ENCODE data around the gene KIF4A. TPM values are rescaled to one million over a fixed set of nuclear protein-coding genes. Genes with fewer than 3 reads are reported as not detected.
A peak's percentile ranks its signal among the peaks of the same experiment; 100 is the strongest.
"Not testable (repeated sequence)": the region's sequence is repeated elsewhere in the genome, so short reads cannot be mapped to it uniquely, and the experiment has no call there.

The KIF4A gene
- total RNA-seq (1 to 10 TPM; 6.3 to 8.8 TPM), polyA plus RNA-seq (ENCODE audit: insufficient read length in 2 of 2) (1 to 10 TPM; 9.4 to 9.6 TPM)
- long read RNA-seq, donor 1, full-length matches to known transcripts = 1 of 1 reads
- long read RNA-seq, donor 1, partial matches to known transcripts = 0 of 1 reads
- long read RNA-seq, donor 1, other reads (novel, unspliced or antisense) = 0 of 1 reads
- long read RNA-seq, donor 2 = 0 reads
- long read RNA-seq, donor 3 = 0 reads
- long read RNA-seq, donor 4 = 0 reads

- no peaks in the 10 kb centered on the region for H3K9me3 ChIP-seq (ENCODE audit: control insufficient read depth, insufficient read depth, low read length)
- H3K27ac ChIP-seq (ENCODE audit: low read depth, low read length) = no peak within 1 kb of the TSS
- H3K4me1 ChIP-seq (ENCODE audit: control insufficient read depth, insufficient read depth, low read length) = peaks cover 5% of the 10 kb centered on the region
- DNase-seq (ENCODE audit: low read depth in 4 of 6, low spot score in 6 of 6) = peak; percentile 33 to 92 (median 64)
- peak within 1 kb of the TSS; percentile 61 for H3K4me3 ChIP-seq (ENCODE audit: low read depth, low read length)
- no peaks in the 10 kb centered on the region for H3K36me3 ChIP-seq (ENCODE audit: control insufficient read depth, insufficient read depth, low read length)
- 16% methylated on average over 47 of the region's 62 CpGs for WGBS (ENCODE audit: insufficient coverage)
- no peaks in the 10 kb centered on the region for H3K27me3 ChIP-seq (ENCODE audit: control insufficient read depth, insufficient read depth, low read length)
Observed at GRCh38 chrX:70289793-70290770, at the start of gene KIF4A, which contains the start of gene PDZD11. Gene KIF4A, plus strand, starts transcription at chrX:70290104. Its CDS starts 355 bp downstream, at chrX:70290459. Gene PDZD11, minus strand, starts transcription at chrX:70289927. Its CDS starts 586 bp downstream, at chrX:70289341.

DNA sequence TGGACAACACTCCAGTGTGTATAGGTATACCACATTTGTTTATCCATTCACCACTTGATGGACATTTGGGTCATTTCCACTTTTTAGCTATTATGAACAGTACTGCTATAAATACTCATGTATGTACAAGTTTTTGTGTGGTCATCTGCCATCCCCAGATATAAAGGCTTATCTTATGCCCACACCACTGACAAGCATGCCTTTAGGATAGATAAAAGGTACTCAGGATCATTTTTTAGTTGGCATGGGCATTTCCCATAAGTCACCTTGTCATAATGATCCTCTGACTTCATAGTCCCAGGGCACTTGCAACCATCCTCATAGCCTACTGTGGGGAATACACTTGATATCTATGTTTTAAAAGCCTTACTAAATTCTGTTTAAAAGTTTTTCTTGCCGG, 49.2 kb upstream of the KIF4A start:
- no peak overlapping the region for H3K27ac ChIP-seq (ENCODE audit: low read depth, low read length)
- H3K4me1 ChIP-seq (ENCODE audit: control insufficient read depth, insufficient read depth, low read length) = no peaks in the 10 kb centered on the region
- no peak for DNase-seq (ENCODE audit: low read depth in 4 of 6, low spot score in 6 of 6)
- WGBS (ENCODE audit: insufficient coverage) = 83% methylated on average over 1 of the region's 1 CpG
- no peak overlapping the region for H3K4me3 ChIP-seq (ENCODE audit: low read depth, low read length)
- H3K27me3 ChIP-seq (ENCODE audit: control insufficient read depth, insufficient read depth, low read length) = no peaks in the 10 kb centered on the region
- H3K9me3 ChIP-seq (ENCODE audit: control insufficient read depth, insufficient read depth, low read length) = no peaks in the 10 kb centered on the region
- H3K36me3 ChIP-seq (ENCODE audit: control insufficient read depth, insufficient read depth, low read length) = no peaks in the 10 kb centered on the region

DNA sequence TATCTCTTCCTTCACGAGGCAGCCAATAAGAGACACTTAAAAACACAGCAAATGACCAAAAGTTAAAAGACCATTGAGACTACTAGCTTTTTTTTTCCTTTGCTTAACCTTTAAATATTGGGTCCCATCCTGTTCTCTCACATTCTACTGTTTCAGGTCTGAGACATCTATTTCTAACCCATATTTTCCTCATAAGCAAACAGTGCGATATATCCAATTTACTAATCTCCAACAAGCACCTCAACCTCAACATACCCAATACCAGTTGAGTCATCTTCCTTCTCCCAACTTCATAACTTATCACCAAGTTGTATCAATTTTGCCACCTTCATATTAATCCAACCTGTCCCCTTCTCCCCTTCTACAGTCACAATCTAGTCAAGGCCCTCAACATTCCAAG, 48.4 kb upstream of the KIF4A start:
- Histone ChIP-seq H3K27ac (ENCODE audit: low read depth, low read length) (no peak overlapping the region), H3K4me1 (ENCODE audit: control insufficient read depth, insufficient read depth, low read length) (no peaks in the 10 kb centered on the region), H3K27me3 (ENCODE audit: control insufficient read depth, insufficient read depth, low read length) (no peaks in the 10 kb centered on the region), H3K4me3 (ENCODE audit: low read depth, low read length) (no peak overlapping the region), H3K36me3 (ENCODE audit: control insufficient read depth, insufficient read depth, low read length) (no peaks in the 10 kb centered on the region), H3K9me3 (ENCODE audit: control insufficient read depth, insufficient read depth, low read length) (no peaks in the 10 kb centered on the region)
- WGBS (ENCODE audit: insufficient coverage) = 85% methylated on average over 2 of the region's 2 CpGs
- DNase-seq (ENCODE audit: low read depth in 4 of 6, low spot score in 6 of 6) = no peak

- not testable (repeated sequence) for DNase-seq (ENCODE audit: low read depth in 4 of 6, low spot score in 6 of 6); H3K27ac ChIP-seq (ENCODE audit: low read depth, low read length); H3K4me1 ChIP-seq (ENCODE audit: control insufficient read depth, insufficient read depth, low read length); H3K27me3 ChIP-seq (ENCODE audit: control insufficient read depth, insufficient read depth, low read length); H3K9me3 ChIP-seq (ENCODE audit: control insufficient read depth, insufficient read depth, low read length); H3K36me3 ChIP-seq (ENCODE audit: control insufficient read depth, insufficient read depth, low read length); H3K4me3 ChIP-seq (ENCODE audit: low read depth, low read length)
- WGBS (ENCODE audit: insufficient coverage) = 68% methylated on average over 2 of the region's 5 CpGs
Observed at GRCh38 chrX:70243601-70244000, 46.3 kb upstream of the KIF4A start.

DNA sequence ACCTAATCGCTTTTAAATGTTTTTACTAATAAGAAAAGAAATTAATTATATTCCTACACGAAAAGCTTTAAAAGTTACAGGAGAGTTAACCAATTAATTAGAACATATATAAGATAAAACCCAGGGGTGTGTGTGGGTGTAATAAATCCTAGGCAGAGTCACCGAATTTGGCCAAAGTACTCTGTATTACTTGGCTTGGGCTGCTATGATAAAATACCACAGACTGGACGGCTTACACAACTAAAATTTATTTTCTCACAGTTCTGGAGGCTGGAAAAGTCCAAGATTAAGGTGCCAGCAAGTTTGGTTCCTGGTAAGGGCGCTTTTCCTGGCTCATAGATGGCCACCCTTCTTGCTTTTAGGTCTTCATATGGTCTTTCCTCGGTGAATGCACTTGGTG, 45.0 kb upstream of the KIF4A start:
- WGBS (ENCODE audit: insufficient coverage) = no CpG with 5 or more reads among the region's 6 CpGs
- H3K36me3 ChIP-seq (ENCODE audit: control insufficient read depth, insufficient read depth, low read length) = no peaks in the 10 kb centered on the region
- H3K27ac ChIP-seq (ENCODE audit: low read depth, low read length) = no peak overlapping the region
- no peaks in the 10 kb centered on the region for H3K4me1 ChIP-seq (ENCODE audit: control insufficient read depth, insufficient read depth, low read length)
- H3K4me3 ChIP-seq (ENCODE audit: low read depth, low read length) = no peak overlapping the region
- H3K9me3 ChIP-seq (ENCODE audit: control insufficient read depth, insufficient read depth, low read length) = no peaks in the 10 kb centered on the region
- H3K27me3 ChIP-seq (ENCODE audit: control insufficient read depth, insufficient read depth, low read length) = no peaks in the 10 kb centered on the region
- no peak for DNase-seq (ENCODE audit: low read depth in 4 of 6, low spot score in 6 of 6)

DNA sequence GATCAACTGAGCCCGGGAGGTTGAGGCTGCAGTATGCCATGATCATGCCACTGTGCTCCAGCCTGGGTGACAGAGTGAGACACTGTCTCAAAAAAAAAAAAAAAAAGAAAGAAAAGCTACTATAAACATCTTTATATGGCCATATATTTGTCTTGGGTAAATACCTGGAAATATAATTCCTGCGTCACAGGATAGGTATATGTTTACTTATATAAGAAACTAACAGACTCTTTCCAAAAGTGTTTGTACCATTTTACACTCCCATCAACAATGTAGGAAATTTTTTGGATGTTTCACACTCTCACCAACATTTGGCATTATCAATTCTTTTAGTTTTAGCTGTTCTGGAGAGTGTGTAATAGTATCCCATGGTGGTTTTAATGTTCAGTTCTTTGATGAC, 42.7 kb upstream of the KIF4A start:
- no peaks in the 10 kb centered on the region for H3K36me3 ChIP-seq (ENCODE audit: control insufficient read depth, insufficient read depth, low read length)
- no peaks in the 10 kb centered on the region for H3K9me3 ChIP-seq (ENCODE audit: control insufficient read depth, insufficient read depth, low read length)
- no CpG with 5 or more reads among the region's 2 CpGs for WGBS (ENCODE audit: insufficient coverage)
- no peaks in the 10 kb centered on the region for H3K4me1 ChIP-seq (ENCODE audit: control insufficient read depth, insufficient read depth, low read length)
- H3K4me3 ChIP-seq (ENCODE audit: low read depth, low read length) = no peak overlapping the region
- H3K27ac ChIP-seq (ENCODE audit: low read depth, low read length) = no peak overlapping the region
- H3K27me3 ChIP-seq (ENCODE audit: control insufficient read depth, insufficient read depth, low read length) = no peaks in the 10 kb centered on the region
- DNase-seq (ENCODE audit: low read depth in 4 of 6, low spot score in 6 of 6) = no peak

DNA sequence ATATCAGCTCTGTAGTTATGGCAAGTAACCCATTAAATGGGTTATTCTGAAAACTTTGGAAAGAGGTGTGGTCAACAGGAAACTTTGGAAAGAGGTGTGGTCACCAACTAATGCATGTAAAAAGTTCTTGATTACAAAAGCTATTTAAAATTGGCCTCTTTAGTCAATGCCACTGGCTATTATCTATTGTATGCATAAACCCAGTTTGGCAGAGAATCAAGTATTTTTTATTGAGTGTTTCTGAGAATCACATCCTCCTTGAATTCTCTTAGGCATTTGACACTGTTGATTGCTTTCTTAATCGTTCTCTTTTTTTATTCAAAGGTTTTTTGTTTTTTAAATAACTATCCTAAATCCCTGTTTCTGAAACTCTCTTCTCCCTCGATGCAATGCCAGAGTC, 37.4 kb upstream of the KIF4A start:
- Histone ChIP-seq H3K9me3 (ENCODE audit: control insufficient read depth, insufficient read depth, low read length) (no peaks in the 10 kb centered on the region), H3K27ac (ENCODE audit: low read depth, low read length) (no peak overlapping the region), H3K36me3 (ENCODE audit: control insufficient read depth, insufficient read depth, low read length) (no peaks in the 10 kb centered on the region), H3K4me1 (ENCODE audit: control insufficient read depth, insufficient read depth, low read length) (no peaks in the 10 kb centered on the region), H3K4me3 (ENCODE audit: low read depth, low read length) (no peak overlapping the region), H3K27me3 (ENCODE audit: control insufficient read depth, insufficient read depth, low read length) (no peaks in the 10 kb centered on the region)
- WGBS (ENCODE audit: insufficient coverage) = 45% methylated on average over 1 of the region's 2 CpGs
- DNase-seq (ENCODE audit: low read depth in 4 of 6, low spot score in 6 of 6) = no peak

DNA sequence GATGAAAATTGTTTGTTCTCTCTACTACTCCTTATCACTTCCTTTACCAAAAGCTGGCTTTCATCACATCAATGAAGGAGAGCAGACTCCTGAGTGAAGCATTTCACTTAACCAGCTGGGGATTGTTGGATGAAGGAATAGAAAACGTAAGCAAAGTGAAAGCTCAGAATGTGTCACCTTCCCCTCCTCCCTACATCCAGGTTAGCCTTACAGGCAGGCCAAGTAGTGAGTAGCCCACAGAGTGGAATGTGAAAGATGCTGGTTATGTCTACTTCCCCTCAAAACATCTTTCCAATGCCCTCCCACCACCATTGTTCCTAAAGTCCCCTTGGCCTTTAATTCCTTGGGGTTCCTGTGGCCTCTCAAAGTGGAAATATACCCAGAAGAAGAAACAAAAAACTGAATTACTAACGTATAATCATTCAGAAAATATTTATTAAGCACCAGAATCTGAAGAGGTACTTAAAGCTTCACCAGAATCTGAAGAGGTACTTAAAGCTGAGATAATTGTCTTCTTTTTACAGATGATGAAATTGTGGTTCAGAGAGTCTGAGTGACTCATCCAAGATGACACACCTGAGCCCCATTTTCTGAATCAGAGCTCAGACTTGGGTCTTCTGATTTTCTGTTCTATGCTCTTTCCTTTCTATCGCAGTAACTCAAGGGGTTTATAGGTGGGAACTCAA, 36.4 kb upstream of the KIF4A start:
- Histone ChIP-seq H3K9me3 (ENCODE audit: control insufficient read depth, insufficient read depth, low read length) (no peaks in the 10 kb centered on the region), H3K4me1 (ENCODE audit: control insufficient read depth, insufficient read depth, low read length) (no peaks in the 10 kb centered on the region), H3K36me3 (ENCODE audit: control insufficient read depth, insufficient read depth, low read length) (no peaks in the 10 kb centered on the region), H3K4me3 (ENCODE audit: low read depth, low read length) (no peak overlapping the region), H3K27me3 (ENCODE audit: control insufficient read depth, insufficient read depth, low read length) (no peaks in the 10 kb centered on the region), H3K27ac (ENCODE audit: low read depth, low read length) (no peak overlapping the region)
- no peak for DNase-seq (ENCODE audit: low read depth in 4 of 6, low spot score in 6 of 6)
- WGBS (ENCODE audit: insufficient coverage) = no CpG with 5 or more reads among the region's 3 CpGs

DNA sequence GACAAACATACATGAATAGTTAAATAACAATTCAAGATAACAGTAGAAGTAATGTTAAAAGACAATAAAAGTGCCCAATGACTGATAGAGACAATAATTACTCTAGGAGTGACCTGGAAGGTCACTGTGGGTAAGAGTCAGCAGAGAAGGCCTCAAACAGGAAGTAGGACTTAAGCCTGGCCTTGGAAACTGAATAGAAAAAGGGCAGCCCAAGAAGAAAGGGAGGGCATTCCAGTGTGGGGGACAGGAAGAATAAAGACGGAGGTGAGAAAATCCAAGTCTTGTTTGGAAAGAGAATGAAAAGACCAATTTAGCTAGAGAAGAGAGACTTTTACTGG, 35.9 kb upstream of the KIF4A start:
- H3K27ac ChIP-seq (ENCODE audit: low read depth, low read length) = no peak overlapping the region
- DNase-seq (ENCODE audit: low read depth in 4 of 6, low spot score in 6 of 6) = no peak
- 69% methylated on average over 1 of the region's 1 CpG for WGBS (ENCODE audit: insufficient coverage)
- no peaks in the 10 kb centered on the region for H3K9me3 ChIP-seq (ENCODE audit: control insufficient read depth, insufficient read depth, low read length)
- no peak overlapping the region for H3K4me3 ChIP-seq (ENCODE audit: low read depth, low read length)
- no peaks in the 10 kb centered on the region for H3K27me3 ChIP-seq (ENCODE audit: control insufficient read depth, insufficient read depth, low read length)
- no peaks in the 10 kb centered on the region for H3K36me3 ChIP-seq (ENCODE audit: control insufficient read depth, insufficient read depth, low read length)
- no peaks in the 10 kb centered on the region for H3K4me1 ChIP-seq (ENCODE audit: control insufficient read depth, insufficient read depth, low read length)
